SKM-1 treated with dmso at 0.1 percent for 144 hours (cell line): ENCODE results near the gene CHRM4.

Source experiments
- DNase-seq: peaks from one replicate; lab custom pipeline; 2025; ENCODE audit not compliant: unreplicated experiment; lab: John Stamatoyannopoulos, UW

CHRM4 gene

GRCh38 chr11:46369458-46370152, 22.0 kb downstream of the CHRM4 start:
- DNase-seq = peak; percentile 37

GRCh38 chr11:46367916-46368267, 23.7 kb downstream of the CHRM4 start:
- no peak for DNase-seq

GRCh38 chr11:46367244-46367915, 24.2 kb downstream of the CHRM4 start:
- no peak for DNase-seq

GRCh38 chr11:46366661-46367161, 24.9 kb downstream of the CHRM4 start:
- no peak for DNase-seq

- DNase-seq = no peak
Measured at GRCh38 chr11:46366260-46366659, 25.3 kb downstream of the CHRM4 start.

- DNase-seq = no peak
Measured at GRCh38 chr11:46364791-46365190, 26.8 kb downstream of the CHRM4 start.

GRCh38 chr11:46364056-46364455, 27.5 kb downstream of the CHRM4 start:
- no peak for DNase-seq

- no peak for DNase-seq
Measured at GRCh38 chr11:46363455-46364005, 28.0 kb downstream of the CHRM4 start.

- DNase-seq = peak; percentile 61
Measured at GRCh38 chr11:46363031-46363407, 28.6 kb downstream of the CHRM4 start.

- DNase-seq = no peak
Measured at GRCh38 chr11:46362156-46363030, 29.2 kb downstream of the CHRM4 start.

- DNase-seq = peak; percentile 80
Measured at GRCh38 chr11:46361283-46362155, 30.1 kb downstream of the CHRM4 start.

- no peak for DNase-seq
Measured at GRCh38 chr11:46360878-46361277, 30.7 kb downstream of the CHRM4 start.

GRCh38 chr11:46359953-46360352, 31.6 kb downstream of the CHRM4 start:
- DNase-seq = no peak

GRCh38 chr11:46357483-46357936, 34.1 kb downstream of the CHRM4 start:
- DNase-seq = peak; percentile 44

- DNase-seq = peak; percentile 63
Measured at GRCh38 chr11:46356924-46357482, 34.6 kb downstream of the CHRM4 start.

- DNase-seq = no peak
Measured at GRCh38 chr11:46353698-46354097, 37.9 kb downstream of the CHRM4 start.

- peak; percentile 16 for DNase-seq
Measured at GRCh38 chr11:46352063-46352841, 39.3 kb downstream of the CHRM4 start.

GRCh38 chr11:46351606-46352005, 40.0 kb downstream of the CHRM4 start:
- no peak for DNase-seq

- DNase-seq = no peak
Measured at GRCh38 chr11:46351148-46351547, 40.4 kb downstream of the CHRM4 start.
